ENCODE data around the gene POU4F1. TPM values are rescaled to one million over a fixed set of nuclear protein-coding genes. Genes with fewer than 3 reads are reported as not detected.

Gene POU4F1
- total and polyA plus RNA-seq, 2 of the 13 experiments (the other 11 are each of a cell fraction or from before 2014, with no cell fraction given), result 1.0 to 1.1 TPM

GRCh38 chr13:78602561-78603239 lies 652 bp downstream of the POU4F1 start:
- Histone ChIP-seq H3K9me3 (ENCODE audit: low read length) (no peaks in the 10 kb centered on the region), H2AFZ (ENCODE audit: low read length) (no peak overlapping the region), H3K27ac (ENCODE audit: extremely low read length, insufficient read depth, low read length) (no peak overlapping the region), H3K36me3 (replicated peaks in 1 of 2; ENCODE audit: control insufficient read depth in 1 of 2, insufficient read depth in 2 of 2, low read length in 2 of 2) (no peaks in the 10 kb centered on the region), H3K4me2 (ENCODE audit: low read depth, low read length) (peak overlapping the region; percentile 72), H3K4me1 (ENCODE audit: insufficient read depth, low read length) (peaks cover 29% of the 10 kb centered on the region), H3K27me3 (ENCODE audit: control insufficient read depth in 1 of 2, insufficient read depth in 2 of 2, low read length in 2 of 2) (peaks cover 2 to 53% of the 10 kb centered on the region in 2 experiments), H4K20me1 (ENCODE audit: insufficient read depth, low read length) (no peaks in the 10 kb centered on the region), H3K4me3 (replicated peaks in 1 of 3; ENCODE audit: insufficient read depth in 1 of 3, low read depth in 2 of 3, low read length in 3 of 3) (peak overlapping the region; percentile 55 to 71 (median 69)), H3K79me2 (ENCODE audit: insufficient read depth, low read length) (no peaks in the 10 kb centered on the region), H3K9ac (ENCODE audit: insufficient read depth, low read depth, low read length) (peak overlapping the region; percentile 47; the same call in 1 of the 2 replicates)
- peak; percentile 8 for ATAC-seq
- POLR2A ChIA-PET, result interaction anchor here (0.9 kb wide), 1 partner anchor 57 kb away, joined by 4 read pairs; no protein-coding TSS in a partner anchor
- in situ Hi-C loops (cut with HindIII; ENCODE audit: extremely low pct_ligation_motif_present, low pct_unique_long_range_greater_than_20kb) (no loop called here), intact Hi-C loops (cut with micrococcal nuclease; ENCODE audit: unreplicated experiment) (loop anchor here (1.0 kb wide), 1 partner anchor 57 kb away; the partner anchor contains the start of gene OBI1)
- BruUV-seq (replicated peaks), result no TSS peak
- TF ChIP-seq USF2 (IDR thresholded peaks at IDR 0.05; ENCODE audit: low read depth, low read length) (no peak), USF2 (CRISPR knock-in tag; IDR thresholded peaks at IDR 0.05; ENCODE audit: borderline replicate concordance) (no peak), ELF4 (CRISPR knock-in tag; IDR thresholded peaks at IDR 0.05; ENCODE audit: borderline replicate concordance) (no peak), NFATC3 (CRISPR knock-in tag; IDR thresholded peaks at IDR 0.05) (no peak), CENPT (CRISPR knock-in tag; IDR thresholded peaks at IDR 0.05; ENCODE audit: low read depth) (peak; percentile 14; the same call in 1 of the 2 replicates), ZFAT (CRISPR knock-in tag; conservative IDR thresholded peaks at IDR 0.05) (no peak), TMF1 (CRISPR knock-in tag; IDR thresholded peaks at IDR 0.05; ENCODE audit: low read depth) (peak; percentile 12; the same call in 1 of the 2 replicates), ESRRA (CRISPR knock-in tag; IDR thresholded peaks at IDR 0.05; ENCODE audit: low read depth) (no peak), KAT8 (CRISPR knock-in tag; IDR thresholded peaks at IDR 0.05) (no peak), JUND (CRISPR knock-in tag; IDR thresholded peaks at IDR 0.05) (no peak), ZNF256 (CRISPR knock-in tag; conservative IDR thresholded peaks at IDR 0.05) (no peak)
- no peak for DNase-seq (ENCODE audit: low spot score)
- no peak for FAIRE-seq
- WGBS (ENCODE audit: low lambda C conversion rate), result 46% methylated on average over 22 of the region's 51 CpGs
- CTCF ChIA-PET (ENCODE audit: low intra/inter-chr PET ratio, low total read pairs), result no interaction called here
